Stimulated activated CD4-positive, alpha-beta T cell treated with anti-CD3 and anti-CD28 coated beads, Interleukin-2, amount 100 ng/mL, for 48 hours (primary cell): ENCODE measurements around the gene DMRT1.
"Not testable (repeated sequence)": the region's sequence is repeated elsewhere in the genome, so short reads cannot be mapped to it uniquely, and the experiment has no call there.

ENCODE experiments used
- DNase-seq, 2 donors: peaks; one replicate each; pipeline ENCODE4 v3.0.0-alpha.2; 2020

Gene DMRT1

GRCh38 chr9:972501-973294, 131.2 kb downstream of the DMRT1 start:
- no peak for DNase-seq

- no peak for DNase-seq
Observed at GRCh38 chr9:973295-973834, 131.9 kb downstream of the DMRT1 start.

GRCh38 chr9:974031-974995, 132.8 kb downstream of the DMRT1 start:
- DNase-seq: no peak

- no peak for DNase-seq
Observed at GRCh38 chr9:974996-975739, 133.7 kb downstream of the DMRT1 start.

- no peak for DNase-seq
Observed at GRCh38 chr9:975740-976257, 134.3 kb downstream of the DMRT1 start.

GRCh38 chr9:976258-976942, 134.9 kb downstream of the DMRT1 start, which contains the start of gene DMRT3:
Gene DMRT3 (plus strand): TSS chr9:976655. CDS start chr9:977002, 347 bp downstream.
- no peak for DNase-seq

- DNase-seq: no peak
Observed at GRCh38 chr9:976943-977837, 135.7 kb downstream of the DMRT1 start.

GRCh38 chr9:977838-978830, 136.6 kb downstream of the DMRT1 start:
- DNase-seq: no peak

- DNase-seq: no peak
Observed at GRCh38 chr9:979983-980382, 138.5 kb downstream of the DMRT1 start.

GRCh38 chr9:980640-981039, 139.1 kb downstream of the DMRT1 start:
- no peak for DNase-seq

- no peak for DNase-seq
Observed at GRCh38 chr9:981491-981898, 140.0 kb downstream of the DMRT1 start.

- DNase-seq: no peak
Observed at GRCh38 chr9:982394-983230, 141.1 kb downstream of the DMRT1 start.

- DNase-seq: no peak
Observed at GRCh38 chr9:994005-994404, 152.5 kb downstream of the DMRT1 start.

- DNase-seq: no peak
Observed at GRCh38 chr9:995192-995591, 153.7 kb downstream of the DMRT1 start.

GRCh38 chr9:995781-996180, 154.3 kb downstream of the DMRT1 start:
- DNase-seq: no peak

- not testable (repeated sequence) for DNase-seq
Observed at GRCh38 chr9:998299-999110, 157.0 kb downstream of the DMRT1 start.

- no peak for DNase-seq
Observed at GRCh38 chr9:1001838-1002237, 160.3 kb downstream of the DMRT1 start.

- DNase-seq: no peak
Observed at GRCh38 chr9:1002678-1003077, 161.2 kb downstream of the DMRT1 start.
